ENCODE results near the gene SLC44A3.

DNA sequence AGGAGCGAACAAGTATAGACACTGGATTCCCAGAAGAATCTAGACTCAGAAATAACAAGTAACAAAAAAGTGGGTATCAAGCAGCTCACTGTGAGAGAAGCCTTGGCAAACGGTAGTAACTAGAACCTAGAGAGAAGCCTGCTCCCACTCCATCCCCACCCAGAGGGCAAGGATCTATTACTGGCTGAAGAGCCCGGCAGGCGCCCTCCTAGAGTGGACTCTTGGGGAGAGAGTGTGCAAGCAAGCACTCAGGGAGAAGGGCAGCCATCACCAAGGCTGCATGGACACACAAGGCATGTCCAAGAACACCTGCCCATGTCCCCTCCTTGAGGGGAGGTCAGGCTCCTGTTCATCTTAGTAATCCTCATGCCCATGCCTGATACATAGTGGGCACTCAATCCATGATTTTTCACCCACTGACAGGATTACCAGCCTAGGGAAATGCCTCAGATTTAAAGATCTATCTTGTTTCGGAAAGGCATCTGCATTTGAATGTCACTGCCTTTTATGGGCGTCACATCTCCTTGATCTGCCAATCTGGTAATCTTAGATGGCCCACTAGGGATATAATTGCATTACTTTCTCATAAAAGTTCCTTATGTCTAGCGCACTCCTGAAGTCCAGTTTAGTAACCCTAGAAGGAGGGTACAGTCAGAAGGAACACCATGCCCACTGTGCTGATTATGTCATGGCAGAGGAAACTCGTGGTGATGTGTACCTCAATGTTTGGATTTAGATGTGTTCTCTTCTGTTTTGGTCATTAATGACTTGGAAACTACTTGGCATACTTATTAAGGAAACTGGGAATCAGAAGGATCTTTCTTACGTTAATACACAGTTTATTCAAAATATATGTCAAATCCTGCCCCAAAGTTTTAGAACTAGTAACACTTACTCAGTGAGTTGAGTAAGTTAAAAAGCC, 92.4 kb downstream of the SLC44A3 start:
- TF ChIP-seq, protein P1, sequence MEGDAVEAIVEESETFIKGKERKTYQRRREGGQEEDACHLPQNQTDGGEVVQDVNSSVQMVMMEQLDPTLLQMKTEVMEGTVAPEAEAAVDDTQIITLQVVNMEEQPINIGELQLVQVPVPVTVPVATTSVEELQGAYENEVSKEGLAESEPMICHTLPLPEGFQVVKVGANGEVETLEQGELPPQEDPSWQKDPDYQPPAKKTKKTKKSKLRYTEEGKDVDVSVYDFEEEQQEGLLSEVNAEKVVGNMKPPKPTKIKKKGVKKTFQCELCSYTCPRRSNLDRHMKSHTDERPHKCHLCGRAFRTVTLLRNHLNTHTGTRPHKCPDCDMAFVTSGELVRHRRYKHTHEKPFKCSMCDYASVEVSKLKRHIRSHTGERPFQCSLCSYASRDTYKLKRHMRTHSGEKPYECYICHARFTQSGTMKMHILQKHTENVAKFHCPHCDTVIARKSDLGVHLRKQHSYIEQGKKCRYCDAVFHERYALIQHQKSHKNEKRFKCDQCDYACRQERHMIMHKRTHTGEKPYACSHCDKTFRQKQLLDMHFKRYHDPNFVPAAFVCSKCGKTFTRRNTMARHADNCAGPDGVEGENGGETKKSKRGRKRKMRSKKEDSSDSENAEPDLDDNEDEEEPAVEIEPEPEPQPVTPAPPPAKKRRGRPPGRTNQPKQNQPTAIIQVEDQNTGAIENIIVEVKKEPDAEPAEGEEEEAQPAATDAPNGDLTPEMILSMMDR (IDR thresholded peaks at IDR 0.05) = no peak
- TF ChIP-seq POLR2A (IDR thresholded peaks at IDR 0.05) = no peak

Measured in heart left ventricle (tissue), 13 donors.